ENCODE data around the gene GNRHR. TPM values are rescaled to one million over a fixed set of nuclear protein-coding genes. Genes with fewer than 3 reads are reported as not detected.
"Not testable (repeated sequence)": the region's sequence is repeated elsewhere in the genome, so short reads cannot be mapped to it uniquely, and the experiment has no call there.

Gene GNRHR
- total RNA-seq, 2 experiments from 2014 or later: not detected

DNA sequence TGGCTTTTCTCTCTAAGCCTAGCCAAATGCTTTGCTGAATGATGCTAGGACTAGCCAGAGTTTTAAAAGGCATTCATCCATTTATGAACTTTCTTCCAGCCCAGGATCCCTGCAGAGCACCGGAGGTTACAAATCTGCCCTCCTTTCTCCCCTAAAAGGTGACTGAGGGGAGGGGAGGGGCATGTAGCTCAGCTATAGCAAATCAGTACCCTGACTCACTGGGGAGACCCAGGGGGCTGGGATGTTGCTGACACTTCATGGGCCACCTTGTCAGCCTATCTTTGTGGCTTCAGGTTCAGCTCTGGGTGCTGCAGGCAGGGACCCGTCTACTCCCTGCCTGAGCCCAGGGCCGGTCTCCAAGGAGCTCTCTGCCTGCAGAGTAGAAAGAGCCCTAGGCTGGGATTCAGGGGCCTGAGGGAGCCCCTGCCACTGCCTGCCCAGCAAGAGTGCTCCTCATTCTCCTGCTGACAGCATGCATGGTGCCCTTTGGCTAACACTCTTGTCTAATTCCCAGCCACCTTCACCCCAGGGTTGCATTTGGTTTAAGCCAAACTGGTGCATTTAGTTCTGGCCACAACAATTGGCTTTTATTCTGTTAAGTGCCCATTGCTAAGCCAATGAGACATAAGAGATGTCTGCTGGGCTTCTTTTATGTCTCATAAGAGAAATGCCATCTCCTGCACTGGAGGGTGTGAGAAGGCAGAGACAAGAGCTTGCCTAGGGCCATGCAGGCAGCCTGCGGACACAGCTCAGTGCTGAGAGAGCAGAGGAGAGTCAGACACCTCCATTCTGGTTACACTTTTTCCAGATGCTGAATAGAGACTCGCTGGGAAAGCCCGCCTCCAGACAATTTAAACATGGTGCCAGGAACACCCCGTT, 41.3 kb downstream of the GNRHR start:
- peaks cover 19% of the 10 kb centered on the region for H3K36me3 ChIP-seq (ENCODE audit: insufficient read depth, low read length)
- H3K9me2 ChIP-seq (ENCODE audit: insufficient read depth, low read length): no peaks in the 10 kb centered on the region
- no peak overlapping the region for H3K4me2 ChIP-seq (ENCODE audit: low read length)
- peaks cover 16% of the 10 kb centered on the region; the same call in 1 of the 2 replicates for H3K9me3 ChIP-seq (ENCODE audit: low read length)
- H3K27ac ChIP-seq (ENCODE audit: low read depth, low read length, poor library complexity, severe bottlenecking): no peak overlapping the region
- no peak overlapping the region for H2AFZ ChIP-seq (ENCODE audit: low read length)
- intact Hi-C loops (cut with micrococcal nuclease; ENCODE audit: unreplicated experiment): no loop called here
- no peaks in the 10 kb centered on the region for H4K20me1 ChIP-seq (ENCODE audit: insufficient read depth, low read length)
- H3K4me3 ChIP-seq (ENCODE audit: low read depth, low read length, poor library complexity, severe bottlenecking): no peak overlapping the region
- no peak for DNase-seq (ENCODE audit: low spot score)
- ChIA-PET POLR2A (no interaction called here), CTCF (ENCODE audit: unreplicated experiment) (no interaction called here)
- H3K79me2 ChIP-seq (ENCODE audit: insufficient read depth, low read depth, low read length): peaks cover 17% of the 10 kb centered on the region; the same call in 1 of the 2 replicates
- BruUV-seq (replicated peaks): no TSS peak
- TF ChIP-seq, protein P1, sequence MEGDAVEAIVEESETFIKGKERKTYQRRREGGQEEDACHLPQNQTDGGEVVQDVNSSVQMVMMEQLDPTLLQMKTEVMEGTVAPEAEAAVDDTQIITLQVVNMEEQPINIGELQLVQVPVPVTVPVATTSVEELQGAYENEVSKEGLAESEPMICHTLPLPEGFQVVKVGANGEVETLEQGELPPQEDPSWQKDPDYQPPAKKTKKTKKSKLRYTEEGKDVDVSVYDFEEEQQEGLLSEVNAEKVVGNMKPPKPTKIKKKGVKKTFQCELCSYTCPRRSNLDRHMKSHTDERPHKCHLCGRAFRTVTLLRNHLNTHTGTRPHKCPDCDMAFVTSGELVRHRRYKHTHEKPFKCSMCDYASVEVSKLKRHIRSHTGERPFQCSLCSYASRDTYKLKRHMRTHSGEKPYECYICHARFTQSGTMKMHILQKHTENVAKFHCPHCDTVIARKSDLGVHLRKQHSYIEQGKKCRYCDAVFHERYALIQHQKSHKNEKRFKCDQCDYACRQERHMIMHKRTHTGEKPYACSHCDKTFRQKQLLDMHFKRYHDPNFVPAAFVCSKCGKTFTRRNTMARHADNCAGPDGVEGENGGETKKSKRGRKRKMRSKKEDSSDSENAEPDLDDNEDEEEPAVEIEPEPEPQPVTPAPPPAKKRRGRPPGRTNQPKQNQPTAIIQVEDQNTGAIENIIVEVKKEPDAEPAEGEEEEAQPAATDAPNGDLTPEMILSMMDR (conservative IDR thresholded peaks at IDR 0.05; ENCODE audit: low read length): no peak
- TF ChIP-seq EZH2phosphoT487 (IDR thresholded peaks at IDR 0.05; ENCODE audit: borderline replicate concordance, low read depth, low read length): no peak
- H3K4me1 ChIP-seq (ENCODE audit: insufficient read depth, low read length, poor library complexity, severe bottlenecking): no peaks in the 10 kb centered on the region

DNA sequence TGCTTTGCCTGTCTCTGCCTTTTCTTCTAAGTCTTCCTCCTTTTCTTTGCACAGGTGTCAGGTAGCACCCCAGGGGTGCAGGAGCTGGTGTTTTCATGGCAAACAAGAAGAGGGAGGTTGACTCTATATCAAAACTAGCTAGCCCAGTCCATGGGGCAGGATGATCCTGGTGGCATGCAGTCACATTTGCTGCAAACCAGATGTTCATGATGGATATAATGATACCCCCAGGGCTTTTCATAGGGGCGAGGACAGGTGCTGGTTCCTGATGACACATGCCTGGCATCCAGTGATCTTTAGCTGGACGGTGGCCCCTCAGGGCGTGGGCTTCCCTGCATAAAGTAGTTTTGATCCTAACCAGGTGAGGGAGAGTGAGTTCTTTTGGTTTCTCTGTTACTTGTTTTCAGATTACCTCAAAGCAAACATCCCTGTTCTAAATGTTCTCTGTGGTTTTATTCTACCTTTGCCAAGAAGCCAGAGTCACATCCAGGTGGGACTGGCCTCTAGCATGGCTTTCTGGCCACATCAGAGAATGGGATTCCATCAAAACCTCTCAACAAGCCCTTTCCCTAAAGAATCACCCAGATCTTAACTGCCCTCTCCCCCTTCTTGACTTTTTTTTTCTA, 42.1 kb downstream of the GNRHR start:
- POLR2A ChIA-PET: interaction anchor here (1.3 kb wide), 1 partner anchor 9 kb away, joined by 3 read pairs; no protein-coding TSS in a partner anchor
- Histone ChIP-seq H3K79me2 (ENCODE audit: insufficient read depth, low read depth, low read length) (peaks cover 20% of the 10 kb centered on the region), H3K9me2 (ENCODE audit: insufficient read depth, low read length) (no peaks in the 10 kb centered on the region), H3K27ac (ENCODE audit: low read depth, low read length, poor library complexity, severe bottlenecking) (no peak overlapping the region), H3K36me3 (ENCODE audit: insufficient read depth, low read length) (peaks cover 25% of the 10 kb centered on the region), H3K4me2 (ENCODE audit: low read length) (no peak overlapping the region), H3K4me3 (ENCODE audit: low read depth, low read length, poor library complexity, severe bottlenecking) (no peak overlapping the region), H2AFZ (ENCODE audit: low read length) (no peak overlapping the region), H3K9me3 (ENCODE audit: low read length) (peaks cover 17% of the 10 kb centered on the region; the same call in 1 of the 2 replicates), H3K4me1 (ENCODE audit: insufficient read depth, low read length, poor library complexity, severe bottlenecking) (no peaks in the 10 kb centered on the region), H4K20me1 (ENCODE audit: insufficient read depth, low read length) (no peaks in the 10 kb centered on the region)
- TF ChIP-seq, protein P1 (conservative IDR thresholded peaks at IDR 0.05; ENCODE audit: low read length): no peak
- no peak for TF ChIP-seq EZH2phosphoT487 (IDR thresholded peaks at IDR 0.05; ENCODE audit: borderline replicate concordance, low read depth, low read length)
- BruUV-seq (replicated peaks): no TSS peak
- no peak for DNase-seq (ENCODE audit: low spot score)
- CTCF ChIA-PET (ENCODE audit: unreplicated experiment): no interaction called here
- intact Hi-C loops (cut with micrococcal nuclease; ENCODE audit: unreplicated experiment): no loop called here

DNA sequence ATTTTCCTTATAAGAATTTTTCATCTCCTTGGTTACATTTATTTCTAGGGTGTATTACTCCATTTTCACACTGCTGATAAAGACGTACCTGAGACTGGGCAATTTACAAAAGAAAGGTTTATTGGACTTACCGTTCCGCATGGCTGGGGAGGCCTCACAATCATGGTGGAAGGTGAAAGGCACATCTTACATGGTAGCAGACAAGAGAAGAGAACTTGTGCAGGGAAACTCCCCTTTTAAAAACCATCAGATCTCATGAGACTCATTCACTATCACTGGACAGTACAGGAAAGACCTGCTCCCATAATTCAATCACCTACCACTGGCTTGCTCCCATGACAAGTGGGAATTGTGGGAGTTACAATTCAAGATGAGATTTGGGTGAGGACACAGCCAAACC, 47.5 kb downstream of the GNRHR start:
- DNase-seq (ENCODE audit: low spot score); BruUV-seq (replicated peaks); H2AFZ ChIP-seq (ENCODE audit: low read length); H4K20me1 ChIP-seq (ENCODE audit: insufficient read depth, low read length); H3K4me3 ChIP-seq (ENCODE audit: low read depth, low read length, poor library complexity, severe bottlenecking); H3K9me2 ChIP-seq (ENCODE audit: insufficient read depth, low read length); POLR2A ChIA-PET; H3K4me2 ChIP-seq (ENCODE audit: low read length); intact Hi-C loops (cut with micrococcal nuclease; ENCODE audit: unreplicated experiment); H3K27ac ChIP-seq (ENCODE audit: low read depth, low read length, poor library complexity, severe bottlenecking); CTCF ChIA-PET (ENCODE audit: unreplicated experiment): not testable (repeated sequence)
- Histone ChIP-seq H3K36me3 (ENCODE audit: insufficient read depth, low read length) (peaks cover 66% of the 10 kb centered on the region), H3K4me1 (ENCODE audit: insufficient read depth, low read length, poor library complexity, severe bottlenecking) (peaks cover 20% of the 10 kb centered on the region), H3K9me3 (ENCODE audit: low read length) (peaks cover 50% of the 10 kb centered on the region), H3K79me2 (ENCODE audit: insufficient read depth, low read depth, low read length) (peaks cover 66% of the 10 kb centered on the region)

Measured in OCI-LY7 (cell line).